GDM1 (cell line): ENCODE measurements around the gene MYD88.

Experiments
- DNase-seq: peaks from one replicate; lab custom pipeline; 2025; lab: John Stamatoyannopoulos, UW

Gene MYD88

GRCh38 chr3:38138349-38139190, at the start of gene MYD88:
Gene MYD88 (plus strand): TSS chr3:38138661. CDS start chr3:38138701, 40 bp downstream.
- DNase-seq = peak; percentile 68

- DNase-seq = no peak
Observed at GRCh38 chr3:38089163-38089562, 49.3 kb upstream of the MYD88 start.

- DNase-seq = no peak
Observed at GRCh38 chr3:38090453-38090852, 48.0 kb upstream of the MYD88 start.

GRCh38 chr3:38094999-38095398, 43.5 kb upstream of the MYD88 start:
- no peak for DNase-seq

GRCh38 chr3:38095669-38096483, 42.6 kb upstream of the MYD88 start:
- DNase-seq = no peak

GRCh38 chr3:38097446-38098375, 40.8 kb upstream of the MYD88 start:
- DNase-seq = no peak

- no peak for DNase-seq
Observed at GRCh38 chr3:38098376-38098723, 40.1 kb upstream of the MYD88 start.

- no peak for DNase-seq
Observed at GRCh38 chr3:38099518-38099917, 38.9 kb upstream of the MYD88 start.

- DNase-seq = no peak
Observed at GRCh38 chr3:38100498-38100897, 38.0 kb upstream of the MYD88 start.

- no peak for DNase-seq
Observed at GRCh38 chr3:38101811-38102443, 36.5 kb upstream of the MYD88 start.

- DNase-seq = no peak
Observed at GRCh38 chr3:38102444-38102814, 36.0 kb upstream of the MYD88 start.

- DNase-seq = no peak
Observed at GRCh38 chr3:38105525-38105924, 32.9 kb upstream of the MYD88 start.

- no peak for DNase-seq
Observed at GRCh38 chr3:38107911-38108648, 30.4 kb upstream of the MYD88 start.

- peak; percentile 66 for DNase-seq
Observed at GRCh38 chr3:38108649-38109579, 29.5 kb upstream of the MYD88 start.

- DNase-seq = no peak
Observed at GRCh38 chr3:38109580-38110313, 28.7 kb upstream of the MYD88 start.

GRCh38 chr3:38110314-38111050, 28.0 kb upstream of the MYD88 start:
- no peak for DNase-seq

- no peak for DNase-seq
Observed at GRCh38 chr3:38111201-38111600, 27.3 kb upstream of the MYD88 start.

GRCh38 chr3:38111696-38112377, 26.6 kb upstream of the MYD88 start:
- DNase-seq = no peak
